GM06990 (cell line): ENCODE measurements around the gene RNF121.

Source experiments
- DNase-seq: peaks from one replicate; pipeline ENCODE4 v3.0.0-alpha.2; 2011; ENCODE audit not compliant: insufficient read length; ENCODE audit errors: extremely low read depth
- H3K27me3 ChIP-seq: replicated peaks from 2 replicates; pipeline ENCODE4 v1.6.0; 2011; ENCODE audit warnings: low read length; ENCODE audit not compliant: control insufficient read depth, insufficient read depth
- H3K36me3 ChIP-seq: 2 replicates; pipeline ENCODE4 v1.5.1; 2011; ENCODE audit warnings: low read length; ENCODE audit not compliant: control insufficient read depth, insufficient read depth
- H3K4me3 ChIP-seq: replicated peaks from 2 replicates; pipeline ENCODE4 v1.5.1; 2011; ENCODE audit warnings: low read depth, mild to moderate bottlenecking, control low read depth, low read length
- TF ChIP-seq, protein P1 (sequence below): IDR thresholded peaks from 2 replicates; pipeline ENCODE4 v1.5.1; 2011; ENCODE audit warnings: low read length, control low read depth, mild to moderate bottlenecking, inconsistent platforms; ENCODE audit not compliant: insufficient read depth, poor library complexity, severe bottlenecking

RNF121 gene

DNA sequence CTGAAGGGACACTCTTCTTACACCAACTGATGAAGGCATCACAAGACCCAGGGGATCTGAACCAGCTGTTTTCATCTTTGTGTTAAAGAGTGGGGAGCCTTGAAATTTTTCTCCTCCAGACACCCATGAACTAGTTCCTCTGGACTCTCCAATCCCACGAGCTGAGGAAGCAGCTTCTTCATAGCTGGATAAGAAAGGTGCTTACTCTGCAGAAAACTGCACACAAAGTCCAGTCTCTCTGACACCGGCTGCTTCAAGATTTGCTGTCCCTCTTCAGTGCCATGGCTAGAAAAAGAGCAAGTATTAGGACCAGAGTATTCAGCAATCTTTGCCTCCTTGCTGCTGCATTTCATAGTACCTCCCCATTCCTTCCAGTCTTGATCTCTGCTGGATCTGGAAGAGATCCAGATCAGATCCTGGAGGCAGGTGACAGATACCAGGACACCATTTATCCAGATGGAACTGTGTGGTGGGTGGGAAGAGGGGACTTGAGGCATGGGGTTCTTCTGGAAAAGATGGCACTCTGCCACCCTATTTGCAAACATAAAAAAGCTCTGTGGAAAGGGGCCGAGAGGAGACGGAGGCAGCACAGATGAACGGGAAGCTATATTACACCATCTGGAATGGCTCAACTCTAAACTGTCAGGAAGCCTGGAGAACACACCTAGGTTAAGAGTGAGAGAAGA is 95.4 kb downstream of the RNF121 start:
- H3K4me3 ChIP-seq, result no peak overlapping the region
- no peak for DNase-seq
- H3K36me3 ChIP-seq, result peaks cover 55% of the 10 kb centered on the region
- H3K27me3 ChIP-seq, result no peaks in the 10 kb centered on the region
- TF ChIP-seq, protein P1, sequence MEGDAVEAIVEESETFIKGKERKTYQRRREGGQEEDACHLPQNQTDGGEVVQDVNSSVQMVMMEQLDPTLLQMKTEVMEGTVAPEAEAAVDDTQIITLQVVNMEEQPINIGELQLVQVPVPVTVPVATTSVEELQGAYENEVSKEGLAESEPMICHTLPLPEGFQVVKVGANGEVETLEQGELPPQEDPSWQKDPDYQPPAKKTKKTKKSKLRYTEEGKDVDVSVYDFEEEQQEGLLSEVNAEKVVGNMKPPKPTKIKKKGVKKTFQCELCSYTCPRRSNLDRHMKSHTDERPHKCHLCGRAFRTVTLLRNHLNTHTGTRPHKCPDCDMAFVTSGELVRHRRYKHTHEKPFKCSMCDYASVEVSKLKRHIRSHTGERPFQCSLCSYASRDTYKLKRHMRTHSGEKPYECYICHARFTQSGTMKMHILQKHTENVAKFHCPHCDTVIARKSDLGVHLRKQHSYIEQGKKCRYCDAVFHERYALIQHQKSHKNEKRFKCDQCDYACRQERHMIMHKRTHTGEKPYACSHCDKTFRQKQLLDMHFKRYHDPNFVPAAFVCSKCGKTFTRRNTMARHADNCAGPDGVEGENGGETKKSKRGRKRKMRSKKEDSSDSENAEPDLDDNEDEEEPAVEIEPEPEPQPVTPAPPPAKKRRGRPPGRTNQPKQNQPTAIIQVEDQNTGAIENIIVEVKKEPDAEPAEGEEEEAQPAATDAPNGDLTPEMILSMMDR, result no peak

GRCh38 chr11:72026090-72026489 is 97.2 kb downstream of the RNF121 start:
- peaks cover 46% of the 10 kb centered on the region for H3K36me3 ChIP-seq
- H3K27me3 ChIP-seq, result no peaks in the 10 kb centered on the region
- no peak overlapping the region for H3K4me3 ChIP-seq
- DNase-seq, result no peak
- TF ChIP-seq, protein P1, result no peak

GRCh38 chr11:72030472-72031045 is 101.7 kb downstream of the RNF121 start:
- H3K36me3 ChIP-seq, result peaks cover 20% of the 10 kb centered on the region
- no peak for DNase-seq
- TF ChIP-seq, protein P1, result no peak
- H3K27me3 ChIP-seq, result no peaks in the 10 kb centered on the region
- H3K4me3 ChIP-seq, result no peak overlapping the region

GRCh38 chr11:72036687-72037086 is 107.8 kb downstream of the RNF121 start:
- H3K4me3 ChIP-seq, result no peak overlapping the region
- TF ChIP-seq, protein P1, result no peak
- no peaks in the 10 kb centered on the region for H3K27me3 ChIP-seq
- DNase-seq, result no peak
- peaks cover 3% of the 10 kb centered on the region; the same call in 1 of the 2 replicates for H3K36me3 ChIP-seq

DNA sequence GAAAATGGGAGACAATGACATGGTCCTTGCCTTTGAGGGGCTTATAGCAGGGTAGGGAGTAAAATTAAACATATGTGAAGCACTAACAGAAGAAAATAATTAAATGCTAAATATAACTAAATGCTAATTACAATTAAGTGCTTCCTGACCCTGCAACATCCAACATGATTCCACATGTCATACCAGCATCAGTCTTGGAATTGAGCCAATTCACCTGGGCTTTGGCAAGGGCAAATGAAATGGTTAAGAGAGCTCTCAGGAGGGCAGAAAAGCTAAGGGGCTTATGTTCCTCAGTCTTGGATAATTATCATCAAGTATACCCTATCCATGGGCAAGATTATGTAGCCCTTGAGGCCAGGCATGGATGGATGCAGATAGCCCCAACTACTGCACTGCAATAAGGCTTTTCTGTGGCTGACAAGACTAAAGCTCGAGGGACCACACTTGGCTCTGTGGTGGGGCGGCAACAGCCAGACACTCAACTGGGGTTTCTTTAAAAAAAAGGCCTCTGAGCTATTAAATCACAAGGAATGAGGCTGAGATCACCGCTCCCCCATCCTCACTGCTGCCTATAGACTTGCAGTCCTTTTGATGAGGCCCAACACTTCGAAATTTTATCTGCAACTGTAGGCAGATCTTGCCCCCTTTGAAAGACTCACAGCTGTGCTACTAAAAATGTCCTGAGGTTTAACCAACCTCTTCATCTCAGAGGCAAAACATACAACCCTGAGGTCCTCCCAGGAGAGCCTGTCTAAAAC is 108.9 kb downstream of the RNF121 start:
- TF ChIP-seq, protein P1, result no peak
- no peak for DNase-seq
- Histone ChIP-seq H3K36me3 (peaks cover 3% of the 10 kb centered on the region; the same call in 1 of the 2 replicates), H3K4me3 (no peak overlapping the region), H3K27me3 (no peaks in the 10 kb centered on the region)
